Measurements from ENCODE around the gene NUDT15. TPM values are rescaled to one million over a fixed set of nuclear protein-coding genes. Genes with fewer than 3 reads are reported as not detected.

NUDT15 gene
- total RNA-seq, 1 experiment from 2014 or later = 120 TPM

DNA sequence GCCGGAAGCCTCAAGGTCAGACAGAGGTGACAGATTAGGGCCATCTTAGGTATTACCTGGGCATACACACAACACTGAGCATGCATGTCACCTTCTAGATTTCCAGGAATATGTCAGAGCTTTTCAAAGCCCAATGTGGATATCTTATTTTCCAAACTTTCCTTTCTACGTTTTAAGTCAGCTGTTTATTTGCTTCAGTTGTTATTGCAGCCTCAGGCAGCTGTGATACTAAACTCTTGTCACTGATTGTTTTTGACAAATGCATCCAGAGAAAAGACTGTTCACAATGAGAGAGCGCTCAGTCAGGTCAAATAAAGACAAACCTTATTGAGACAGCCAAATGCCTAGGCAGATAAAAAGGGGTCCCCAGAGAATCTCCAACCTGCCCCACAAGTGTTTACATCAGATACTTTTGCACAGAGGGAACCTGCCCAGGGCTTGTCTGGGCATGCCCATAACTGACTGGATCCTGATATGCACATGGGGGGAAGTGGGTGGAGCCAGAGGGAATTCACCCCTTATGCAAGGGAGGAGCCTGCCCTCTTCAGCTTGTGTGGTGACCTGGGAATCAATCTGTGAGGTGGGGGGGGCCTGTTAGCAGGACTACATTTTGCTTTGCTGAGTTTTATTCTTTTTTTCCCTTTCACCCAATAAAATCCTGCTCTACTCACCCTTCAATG lies 28.9 kb downstream of the NUDT15 start:
- DNase-seq = no peak
- Histone ChIP-seq H3K27me3 (ENCODE audit: control insufficient read depth, insufficient read depth, low read length) (no peaks in the 10 kb centered on the region), H3K4me3 (ENCODE audit: insufficient read depth, low read depth, low read length) (no peak overlapping the region), H3K36me3 (replicated peaks; ENCODE audit: control insufficient read depth, insufficient read depth, low read length) (peaks cover 20% of the 10 kb centered on the region)

DNA sequence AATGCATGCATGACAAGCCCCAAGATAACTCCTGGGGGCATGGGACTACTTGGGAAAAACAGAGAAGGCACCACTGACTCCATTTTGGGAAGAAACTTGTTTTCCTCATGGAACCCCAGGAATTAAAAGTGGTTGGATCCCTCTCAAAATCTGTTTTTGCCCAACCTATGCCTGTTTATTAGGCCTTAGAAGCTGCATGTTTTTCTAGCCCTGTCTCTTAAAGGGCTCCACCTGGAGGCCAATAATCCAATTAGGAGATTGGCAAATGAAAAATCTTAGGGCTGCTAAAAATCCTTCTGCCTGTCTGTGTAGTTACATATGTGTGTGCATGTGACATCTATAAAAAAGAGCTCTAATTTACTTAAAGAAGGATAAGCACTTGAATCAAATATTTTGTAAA lies 30.5 kb downstream of the NUDT15 start:
- no peak overlapping the region for H3K4me3 ChIP-seq (ENCODE audit: insufficient read depth, low read depth, low read length)
- H3K36me3 ChIP-seq (replicated peaks; ENCODE audit: control insufficient read depth, insufficient read depth, low read length) = peaks cover 32% of the 10 kb centered on the region
- no peak for DNase-seq
- no peaks in the 10 kb centered on the region for H3K27me3 ChIP-seq (ENCODE audit: control insufficient read depth, insufficient read depth, low read length)

- no peaks in the 10 kb centered on the region for H3K27me3 ChIP-seq (ENCODE audit: control insufficient read depth, insufficient read depth, low read length)
- no peak overlapping the region for H3K4me3 ChIP-seq (ENCODE audit: insufficient read depth, low read depth, low read length)
- H3K36me3 ChIP-seq (replicated peaks; ENCODE audit: control insufficient read depth, insufficient read depth, low read length) = peaks cover 32% of the 10 kb centered on the region
- DNase-seq = no peak
These were observed 31.4 kb downstream of the NUDT15 start for GRCh38 chr13:48068952-48069351.

DNA sequence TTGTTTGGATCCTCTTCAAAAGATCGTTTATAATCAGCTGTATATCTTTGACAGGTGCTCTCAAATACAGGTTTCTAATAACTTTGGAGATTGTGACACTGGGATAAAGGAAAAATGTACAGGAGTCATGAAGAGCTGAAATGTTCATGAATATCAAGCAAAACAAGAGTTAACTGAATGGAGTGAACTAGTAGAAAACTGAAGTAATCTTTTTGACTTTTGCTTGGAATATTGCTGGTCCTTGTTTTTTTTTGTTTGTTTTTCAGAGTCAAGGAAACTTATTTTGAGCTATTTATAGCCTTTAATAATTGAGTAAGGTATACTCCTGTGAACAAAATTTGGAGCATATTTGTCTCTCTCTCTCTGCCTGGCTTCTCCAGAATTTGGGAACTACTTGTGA lies 32.0 kb downstream of the NUDT15 start:
- DNase-seq = no peak
- peaks cover 32% of the 10 kb centered on the region for H3K36me3 ChIP-seq (replicated peaks; ENCODE audit: control insufficient read depth, insufficient read depth, low read length)
- H3K27me3 ChIP-seq (ENCODE audit: control insufficient read depth, insufficient read depth, low read length) = no peaks in the 10 kb centered on the region
- H3K4me3 ChIP-seq (ENCODE audit: insufficient read depth, low read depth, low read length) = no peak overlapping the region

GRCh38 chr13:48070942-48071341 lies 33.4 kb downstream of the NUDT15 start:
- Histone ChIP-seq H3K27me3 (ENCODE audit: control insufficient read depth, insufficient read depth, low read length) (no peaks in the 10 kb centered on the region), H3K4me3 (ENCODE audit: insufficient read depth, low read depth, low read length) (no peak overlapping the region), H3K36me3 (replicated peaks; ENCODE audit: control insufficient read depth, insufficient read depth, low read length) (peaks cover 40% of the 10 kb centered on the region)
- DNase-seq = no peak

DNA sequence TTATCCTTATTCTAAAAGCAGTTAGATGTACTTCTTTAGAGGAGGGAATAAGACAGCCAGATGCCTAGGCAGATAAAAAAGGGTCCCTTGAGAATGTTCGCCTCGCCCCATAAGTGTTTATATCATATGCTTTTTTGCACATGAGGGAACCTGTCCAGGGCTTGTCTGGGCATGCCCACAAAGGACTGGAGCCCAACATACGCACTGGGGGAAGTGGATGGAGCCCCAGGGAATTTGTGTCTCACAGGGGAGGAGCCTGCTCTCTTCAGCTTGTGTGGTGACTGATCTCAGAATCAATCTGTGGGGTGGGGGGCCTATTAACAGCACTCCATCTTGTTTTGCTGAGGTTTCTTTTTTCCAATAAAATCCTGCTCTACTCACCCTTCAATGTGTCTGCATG lies 34.8 kb downstream of the NUDT15 start:
- H3K36me3 ChIP-seq (replicated peaks; ENCODE audit: control insufficient read depth, insufficient read depth, low read length) = peaks cover 37% of the 10 kb centered on the region
- H3K27me3 ChIP-seq (ENCODE audit: control insufficient read depth, insufficient read depth, low read length) = no peaks in the 10 kb centered on the region
- no peak overlapping the region for H3K4me3 ChIP-seq (ENCODE audit: insufficient read depth, low read depth, low read length)
- no peak for DNase-seq

DNA sequence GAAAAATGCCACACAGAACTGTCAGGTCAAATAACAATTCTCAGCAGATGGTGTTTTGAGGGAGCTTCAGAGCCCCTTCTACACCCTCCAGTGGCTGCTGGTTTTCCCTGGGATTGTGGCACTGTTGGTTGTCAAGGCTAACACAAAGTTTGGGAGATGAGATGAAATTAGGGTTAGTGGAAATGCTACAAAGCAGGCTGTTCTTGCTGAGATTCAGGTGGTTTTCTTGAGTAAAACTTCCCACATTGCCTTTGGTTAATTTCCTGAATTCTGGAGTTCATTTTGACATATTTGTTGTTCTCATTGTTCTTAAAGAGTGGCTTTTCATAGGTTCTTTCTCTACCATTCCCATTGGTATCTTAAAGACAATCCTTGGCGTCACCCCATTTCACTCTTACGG lies 35.3 kb downstream of the NUDT15 start:
- Histone ChIP-seq H3K27me3 (ENCODE audit: control insufficient read depth, insufficient read depth, low read length) (no peaks in the 10 kb centered on the region), H3K4me3 (ENCODE audit: insufficient read depth, low read depth, low read length) (no peak overlapping the region), H3K36me3 (replicated peaks; ENCODE audit: control insufficient read depth, insufficient read depth, low read length) (peaks cover 35% of the 10 kb centered on the region)
- no peak for DNase-seq

DNA sequence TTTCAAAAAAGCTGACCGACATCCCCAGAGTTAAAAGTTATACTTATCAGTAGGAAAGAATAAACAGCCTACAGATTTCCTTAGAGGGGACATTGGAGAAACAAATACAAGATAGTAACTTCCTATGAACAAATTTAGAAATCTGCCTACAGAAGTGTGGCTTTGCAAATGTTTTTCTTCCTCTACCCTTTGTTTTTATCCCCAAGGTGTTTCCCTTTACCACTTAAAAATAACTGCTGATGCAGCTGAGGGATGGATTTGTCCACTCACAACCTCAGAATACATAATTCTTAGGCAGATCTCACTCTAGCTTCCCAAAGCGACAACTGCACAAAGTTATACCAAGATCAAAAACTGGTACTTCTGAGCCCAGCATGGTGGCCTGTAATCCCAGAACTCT lies 36.5 kb downstream of the NUDT15 start:
- Histone ChIP-seq H3K4me3 (ENCODE audit: insufficient read depth, low read depth, low read length) (no peak overlapping the region), H3K27me3 (ENCODE audit: control insufficient read depth, insufficient read depth, low read length) (no peaks in the 10 kb centered on the region), H3K36me3 (replicated peaks; ENCODE audit: control insufficient read depth, insufficient read depth, low read length) (peaks cover 35% of the 10 kb centered on the region)
- DNase-seq = no peak

GRCh38 chr13:48078251-48078656 lies 40.7 kb downstream of the NUDT15 start:
- Histone ChIP-seq H3K36me3 (replicated peaks; ENCODE audit: control insufficient read depth, insufficient read depth, low read length) (peaks cover 25% of the 10 kb centered on the region), H3K27me3 (ENCODE audit: control insufficient read depth, insufficient read depth, low read length) (no peaks in the 10 kb centered on the region), H3K4me3 (ENCODE audit: insufficient read depth, low read depth, low read length) (no peak overlapping the region)
- peak; percentile 23 for DNase-seq

DNA sequence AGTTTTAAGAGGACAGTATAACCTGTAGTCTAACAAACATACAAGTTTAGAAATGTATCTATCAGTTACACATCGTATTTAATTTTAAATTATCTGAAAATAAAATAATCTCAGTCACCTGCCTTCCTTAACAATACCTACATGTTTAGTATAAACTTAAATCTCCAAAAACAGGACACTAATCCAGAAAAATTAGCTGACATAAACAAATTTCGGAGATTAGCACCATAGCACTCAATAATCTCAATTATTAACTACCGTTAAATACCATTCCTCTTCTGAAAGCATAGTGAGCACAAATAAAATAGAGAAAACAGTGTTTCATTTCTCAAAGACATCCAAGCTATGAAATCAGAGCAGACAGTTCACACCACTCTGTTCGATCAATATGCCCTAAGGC lies 44.2 kb downstream of the NUDT15 start:
- no peaks in the 10 kb centered on the region for H3K27me3 ChIP-seq (ENCODE audit: control insufficient read depth, insufficient read depth, low read length)
- peaks cover 17% of the 10 kb centered on the region for H3K36me3 ChIP-seq (replicated peaks; ENCODE audit: control insufficient read depth, insufficient read depth, low read length)
- H3K4me3 ChIP-seq (ENCODE audit: insufficient read depth, low read depth, low read length) = no peak overlapping the region
- no peak for DNase-seq

DNA sequence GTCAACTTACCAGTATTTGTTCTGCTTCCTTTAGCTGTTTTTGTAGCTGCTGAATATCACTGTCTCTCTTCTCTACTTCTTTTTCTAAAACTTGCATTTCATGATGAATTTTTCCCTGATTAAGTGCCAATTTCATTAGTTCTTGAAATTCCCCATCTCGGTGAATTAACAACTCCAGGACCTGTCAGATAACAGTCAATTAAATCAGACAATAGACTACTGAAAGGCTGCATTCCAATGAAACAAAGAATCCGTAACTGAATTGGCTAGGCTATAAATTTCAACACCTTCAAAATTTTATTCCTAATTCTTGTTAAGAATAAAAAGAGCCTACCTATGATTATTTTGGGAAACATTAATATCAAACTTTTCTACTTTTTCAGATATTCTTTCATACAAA lies 48.7 kb downstream of the NUDT15 start:
- Histone ChIP-seq H3K27me3 (ENCODE audit: control insufficient read depth, insufficient read depth, low read length) (no peaks in the 10 kb centered on the region), H3K4me3 (ENCODE audit: insufficient read depth, low read depth, low read length) (no peak overlapping the region), H3K36me3 (replicated peaks; ENCODE audit: control insufficient read depth, insufficient read depth, low read length) (peaks cover 7% of the 10 kb centered on the region)
- no peak for DNase-seq

DNA sequence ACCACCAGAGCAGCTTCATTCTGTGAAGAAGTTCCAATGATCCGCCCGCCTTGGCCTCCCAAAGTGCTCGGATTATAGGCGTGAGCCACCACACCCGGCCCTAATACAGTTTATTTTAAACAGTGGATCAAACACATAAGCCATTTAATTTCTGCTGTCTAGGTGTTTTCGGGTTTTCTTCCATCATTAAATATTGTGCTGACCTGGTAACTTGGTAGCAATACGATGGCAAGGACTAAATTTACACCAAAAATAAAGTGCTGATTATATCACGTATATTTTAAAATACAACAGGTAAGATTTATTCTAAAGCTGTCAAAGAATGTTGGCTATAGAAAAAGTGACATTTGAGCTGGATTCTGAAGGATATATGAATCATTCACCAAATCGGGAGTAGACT lies 56.1 kb downstream of the NUDT15 start:
- H3K27me3 ChIP-seq (ENCODE audit: control insufficient read depth, insufficient read depth, low read length) = no peaks in the 10 kb centered on the region
- DNase-seq = no peak
- no peaks in the 10 kb centered on the region for H3K36me3 ChIP-seq (replicated peaks; ENCODE audit: control insufficient read depth, insufficient read depth, low read length)
- H3K4me3 ChIP-seq (ENCODE audit: insufficient read depth, low read depth, low read length) = no peak overlapping the region

DNA sequence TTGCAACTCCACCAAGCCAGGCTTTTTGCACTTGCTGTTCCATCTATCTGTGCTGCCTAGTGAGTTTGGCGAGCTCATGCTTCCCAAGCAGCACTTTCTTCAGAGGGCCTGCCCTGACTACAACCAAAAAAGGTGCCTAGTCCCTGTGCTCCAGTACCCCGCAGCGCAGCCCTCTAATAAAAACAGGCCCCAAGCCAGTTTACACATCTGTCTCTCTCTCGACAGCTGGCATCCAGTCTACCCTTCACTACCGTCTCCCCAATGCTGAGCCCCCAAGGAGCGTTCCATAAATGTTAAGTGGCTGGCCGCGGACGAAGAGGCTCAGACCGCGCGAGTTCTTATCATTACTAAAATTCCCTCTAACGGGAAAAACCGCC lies 56.9 kb downstream of the NUDT15 start:
- Histone ChIP-seq H3K27me3 (ENCODE audit: control insufficient read depth, insufficient read depth, low read length) (no peaks in the 10 kb centered on the region), H3K4me3 (ENCODE audit: insufficient read depth, low read depth, low read length) (peak overlapping the region; percentile 66), H3K36me3 (replicated peaks; ENCODE audit: control insufficient read depth, insufficient read depth, low read length) (no peaks in the 10 kb centered on the region)
- DNase-seq = no peak

- no peaks in the 10 kb centered on the region for H3K27me3 ChIP-seq (ENCODE audit: control insufficient read depth, insufficient read depth, low read length)
- H3K4me3 ChIP-seq (ENCODE audit: insufficient read depth, low read depth, low read length) = peak within 1 kb of the TSS; percentile 66
- peak; percentile 95 for DNase-seq
- H3K36me3 ChIP-seq (replicated peaks; ENCODE audit: control insufficient read depth, insufficient read depth, low read length) = no peaks in the 10 kb centered on the region
These were observed 57.4 kb downstream of the NUDT15 start, which contains the start of gene MED4 for GRCh38 chr13:48094781-48095502. MED4 (minus strand) TSS chr13:48095104; CDS start chr13:48095078, 26 bp downstream.

GRCh38 chr13:48096670-48097069 lies 59.1 kb downstream of the NUDT15 start:
- DNase-seq = peak; percentile 13
- Histone ChIP-seq H3K36me3 (replicated peaks; ENCODE audit: control insufficient read depth, insufficient read depth, low read length) (no peaks in the 10 kb centered on the region), H3K27me3 (ENCODE audit: control insufficient read depth, insufficient read depth, low read length) (no peaks in the 10 kb centered on the region), H3K4me3 (ENCODE audit: insufficient read depth, low read depth, low read length) (no peak overlapping the region)
